Panc1 (cell line): ENCODE measurements around the gene LIMA1. TPM values are rescaled to one million over a fixed set of nuclear protein-coding genes. Genes with fewer than 3 reads are reported as not detected.

Experiments
- ATAC-seq: fragments of 200-7000 bp; cut with Tn5 transposase; 2 replicates; pipeline ENCODE4 v1.9.1; 2020; ENCODE audit warnings: mild to moderate bottlenecking, moderate library complexity
- BruUV-seq: library from RNA; stranded (reverse); fragments of 400-500 nt; replicated peaks from 2 replicates; lab custom pipeline; 2021; lab: Mats Ljungman, UMichigan
- CTCF ChIA-PET: fragments of 300-600 bp; sonication (Branson Sonifier 250); formaldehyde crosslinking; loops from one replicate; lab custom pipeline; 2022; ENCODE audit warnings: antibody characterized with exemption; lab: Charles Lee
- POLR2A ChIA-PET: fragments of 300-600 bp; sonication (Branson Sonifier 250); formaldehyde crosslinking; loops from one replicate; lab custom pipeline; 2022; ENCODE audit warnings: antibody characterized with exemption; lab: Charles Lee
- DNase-seq: peaks from one replicate; pipeline ENCODE4 v3.0.0-alpha.2; 2010; ENCODE audit warnings: low read depth, low spot score
- H3K27ac ChIP-seq: 2 replicates; pipeline ENCODE4 v1.5.1; 2011; ENCODE audit warnings: mild to moderate bottlenecking, low read length, inconsistent platforms
- H3K27me3 ChIP-seq: fragments of 200-500 bp; sonication (Bioruptor generic); 2 replicates; pipeline ENCODE4 v1.6.0; 2014; ENCODE audit warnings: low read length, inconsistent platforms; ENCODE audit not compliant: control insufficient read depth, insufficient read depth
- H3K36me3 ChIP-seq: fragments of 200-500 bp; sonication (Bioruptor generic); 2 replicates; pipeline ENCODE4 v1.5.1; 2014; ENCODE audit warnings: inconsistent platforms, mild to moderate bottlenecking, low read length, moderate library complexity; ENCODE audit not compliant: control insufficient read depth, insufficient read depth
- H3K4me1 ChIP-seq: 2 replicates; pipeline ENCODE4 v1.5.1; 2011; ENCODE audit warnings: inconsistent platforms, mild to moderate bottlenecking, low read length, moderate library complexity; ENCODE audit not compliant: control insufficient read depth, insufficient read depth
- H3K4me3 ChIP-seq, 2 experiments: 2 replicates each; pipeline ENCODE4 v1.5.1; 2011 to 2012; ENCODE audit warnings: low read depth in 2 of 2, low read length in 2 of 2, mild to moderate bottlenecking in 2 of 2, inconsistent platforms in 1 of 2, moderate library complexity in 1 of 2
- H3K9me3 ChIP-seq: fragments of 200-500 bp; sonication (Bioruptor generic); 2 replicates; pipeline ENCODE4 v1.5.1; 2014; ENCODE audit warnings: low read depth, mild to moderate bottlenecking, inconsistent platforms, low read length, moderate library complexity; ENCODE audit not compliant: control insufficient read depth, insufficient read depth
- CTCF ChIP-seq: fragments of 450-650 bp; IDR thresholded peaks from 2 replicates; pipeline ENCODE4 v1.5.1; 2017; ENCODE audit warnings: mild to moderate bottlenecking
- POLR2AphosphoS5 ChIP-seq: IDR thresholded peaks from 2 replicates; pipeline ENCODE4 v1.6.1; 2012; ENCODE audit warnings: mild to moderate bottlenecking, low read depth, low read length, moderate library complexity
- REST ChIP-seq, 2 experiments: IDR thresholded peaks; 2 replicates each; pipeline ENCODE4 v1.6.1; 2011 to 2012; ENCODE audit warnings: low read depth in 2 of 2, control low read depth in 1 of 2, low read length in 1 of 2, mild to moderate bottlenecking in 1 of 2, moderate library complexity in 1 of 2; ENCODE audit not compliant: insufficient read depth in 1 of 2
- SIN3A ChIP-seq: IDR thresholded peaks from 2 replicates; pipeline ENCODE4 v1.6.1; 2012; ENCODE audit warnings: low read depth, mild to moderate bottlenecking, low read length, moderate library complexity, borderline replicate concordance; ENCODE audit not compliant: insufficient read depth
- TCF7L2 ChIP-seq: IDR thresholded peaks from 2 replicates; pipeline ENCODE4 v1.6.1; 2011; ENCODE audit warnings: mild to moderate bottlenecking, low read depth, low read length, inconsistent platforms
- in situ Hi-C: cut with HindIII; loops from 2 replicates; pipeline ENCODE4 v1.10.0; 2016; ENCODE audit warnings: low sequenced_read_pairs, low pct_unique_long_range_greater_than_20kb
- intact Hi-C: fragments of 100-400 bp; cut with micrococcal nuclease; formaldehyde crosslinking; loops from one replicate; pipeline ENCODE4 v1.10.0; 2022; ENCODE audit not compliant: unreplicated experiment
- total RNA-seq: library from RNA; stranded (reverse); gene quantifications from one replicate; pipeline ENCODE4 v1.2.1, GENCODE V29; 2021; ENCODE audit not compliant: unreplicated experiment

The LIMA1 gene
- total RNA-seq, 1 experiment from 2014 or later: 155 TPM

GRCh38 chr12:50162230-50162629, 121.1 kb downstream of the LIMA1 start:
- TF ChIP-seq TCF7L2: no peak
- TF ChIP-seq POLR2AphosphoS5: no peak
- TF ChIP-seq SIN3A: no peak
- Histone ChIP-seq H3K27me3 (no peaks in the 10 kb centered on the region), H3K27ac (no peak overlapping the region), H3K4me3 (no peak overlapping the region), H3K36me3 (no peaks in the 10 kb centered on the region; the same call in 1 of the 2 replicates), H3K9me3 (no peaks in the 10 kb centered on the region), H3K4me1 (peaks cover 8% of the 10 kb centered on the region)
- ChIA-PET CTCF (interaction anchor here (0.7 kb wide), 1 partner anchor 209 kb away, joined by 5 read pairs; no protein-coding TSS in a partner anchor), POLR2A (interaction anchor here (0.6 kb wide), 2 partner anchors 128 to 360 kb away, joined by 4 to 11 read pairs; no protein-coding TSS in a partner anchor)
- BruUV-seq: no TSS peak
- DNase-seq: no peak
- in situ Hi-C loops (no loop called here), intact Hi-C loops (no loop called here)
- ATAC-seq: no peak

GRCh38 chr12:50160643-50161042, 122.7 kb downstream of the LIMA1 start:
- DNase-seq (no peak), ATAC-seq (no peak)
- no peak overlapping the region for H3K4me3 ChIP-seq
- H3K36me3 ChIP-seq: no peaks in the 10 kb centered on the region
- in situ Hi-C loops (no loop called here), intact Hi-C loops (no loop called here)
- CTCF ChIA-PET: no interaction called here
- no peaks in the 10 kb centered on the region for H3K27me3 ChIP-seq
- POLR2A ChIA-PET: no interaction called here
- BruUV-seq: no TSS peak
- TF ChIP-seq CTCF (no peak), SIN3A (no peak), REST (IDR thresholded peaks at IDR 0.05; ENCODE audit: insufficient read depth in 1 of 2, low read depth in 2 of 2, low read length in 1 of 2) (no peak), TCF7L2 (no peak), POLR2AphosphoS5 (no peak)
- no peaks in the 10 kb centered on the region for H3K9me3 ChIP-seq
- peaks cover 6% of the 10 kb centered on the region for H3K4me1 ChIP-seq
- no peak overlapping the region for H3K27ac ChIP-seq

- BruUV-seq: no TSS peak
- ChIA-PET POLR2A (interaction anchor here (0.6 kb wide), 2 partner anchors 15 to 17 kb away, joined by 3 to 8 read pairs; no protein-coding TSS in a partner anchor), CTCF (interaction anchor here (0.7 kb wide), 2 partner anchors 46 to 157 kb away, joined by 4 to 12 read pairs; no protein-coding TSS in a partner anchor)
- no peaks in the 10 kb centered on the region for H3K36me3 ChIP-seq
- no peak overlapping the region for H3K4me3 ChIP-seq
- H3K9me3 ChIP-seq: no peaks in the 10 kb centered on the region
- no peak for ATAC-seq
- in situ Hi-C loops: no loop called here
- DNase-seq: no peak
- H3K27me3 ChIP-seq: no peaks in the 10 kb centered on the region
- intact Hi-C loops: no loop called here
- TF ChIP-seq TCF7L2: no peak
- TF ChIP-seq CTCF: no peak
- TF ChIP-seq SIN3A: no peak
- no peak for TF ChIP-seq POLR2AphosphoS5
- TF ChIP-seq REST (IDR thresholded peaks at IDR 0.05; ENCODE audit: insufficient read depth in 1 of 2, low read depth in 2 of 2, low read length in 1 of 2): no peak
- no peak overlapping the region for H3K27ac ChIP-seq
- H3K4me1 ChIP-seq: no peaks in the 10 kb centered on the region
Measured at GRCh38 chr12:50157259-50157658, 126.1 kb downstream of the LIMA1 start.
